IPS-20b (cell line): Measurements from ENCODE around the gene ANKS1A.
"Not testable (repeated sequence)": the region's sequence is repeated elsewhere in the genome, so short reads cannot be mapped to it uniquely, and the experiment has no call there.

Source experiments
- H3K27ac ChIP-seq: one replicate; pipeline ENCODE4 v1.5.1; 2013; ENCODE audit warnings: low read length
- H3K27me3 ChIP-seq: 2 replicates; pipeline ENCODE4 v1.6.1; 2013; ENCODE audit warnings: mild to moderate bottlenecking, low read length, inconsistent platforms; ENCODE audit not compliant: insufficient read depth
- H3K36me3 ChIP-seq: 2 replicates; pipeline ENCODE4 v1.6.1; 2013; ENCODE audit warnings: low read depth, mild to moderate bottlenecking, inconsistent platforms, low read length, moderate library complexity; ENCODE audit not compliant: insufficient read depth
- H3K4me1 ChIP-seq: 2 replicates; pipeline ENCODE4 v1.6.1; 2013; ENCODE audit warnings: mild to moderate bottlenecking, control low read depth, inconsistent platforms, low read length, moderate library complexity; ENCODE audit not compliant: insufficient read depth
- H3K4me3 ChIP-seq: 2 replicates; pipeline ENCODE4 v1.5.1; 2013; ENCODE audit warnings: mild to moderate bottlenecking, low read length, inconsistent platforms
- H3K9ac ChIP-seq: 2 replicates; pipeline ENCODE4 v1.6.1; 2013; ENCODE audit warnings: low read depth, mild to moderate bottlenecking, inconsistent platforms, low read length, moderate library complexity
- H3K9me3 ChIP-seq: 2 replicates; pipeline ENCODE4 v1.6.1; 2013; ENCODE audit warnings: mild to moderate bottlenecking, low read depth, low read length, inconsistent platforms; ENCODE audit not compliant: insufficient read depth

The ANKS1A gene

GRCh38 chr6:34888874-34889555, at the start of gene ANKS1A:
Gene ANKS1A (plus strand): TSS chr6:34889255. CDS start chr6:34889403, 148 bp downstream.
- Histone ChIP-seq H3K4me3 (peak within 1 kb of the TSS; percentile 99), H3K27me3 (no peaks in the 10 kb centered on the region), H3K27ac (peak within 1 kb of the TSS; percentile 42), H3K36me3 (peaks cover 6% of the 10 kb centered on the region; the same call in 1 of the 2 replicates), H3K9me3 (no peaks in the 10 kb centered on the region), H3K9ac (peak within 1 kb of the TSS; percentile 94; the same call in 1 of the 2 replicates), H3K4me1 (0 out of 2 replicates have a peak, but pooled peaks cover 3% of the 10 kb centered on the region)

- H3K36me3 ChIP-seq, result peaks cover 31% of the 10 kb centered on the region
- no peaks in the 10 kb centered on the region for H3K4me1 ChIP-seq
- no peaks in the 10 kb centered on the region for H3K9me3 ChIP-seq
- H3K9ac ChIP-seq, result no peak overlapping the region
- no peaks in the 10 kb centered on the region for H3K27me3 ChIP-seq
- no peak overlapping the region for H3K4me3 ChIP-seq
- H3K27ac ChIP-seq, result no peak overlapping the region
Measured at GRCh38 chr6:34839666-34840352, 49.2 kb upstream of the ANKS1A start.

GRCh38 chr6:34849066-34849465, 40.0 kb upstream of the ANKS1A start:
- not testable (repeated sequence) for H3K36me3 ChIP-seq, H3K9me3 ChIP-seq, H3K4me1 ChIP-seq, H3K27ac ChIP-seq, H3K9ac ChIP-seq, H3K4me3 ChIP-seq, H3K27me3 ChIP-seq

GRCh38 chr6:34851361-34851760, 37.7 kb upstream of the ANKS1A start:
- Histone ChIP-seq H3K27ac (no peak overlapping the region), H3K4me1 (peaks cover 3% of the 10 kb centered on the region; the same call in 1 of the 2 replicates), H3K4me3 (no peak overlapping the region), H3K27me3 (no peaks in the 10 kb centered on the region), H3K9ac (no peak overlapping the region), H3K36me3 (peaks cover 8% of the 10 kb centered on the region), H3K9me3 (no peaks in the 10 kb centered on the region)

GRCh38 chr6:34852406-34853085, 36.5 kb upstream of the ANKS1A start:
- H3K27me3 ChIP-seq, result no peaks in the 10 kb centered on the region
- no peak overlapping the region for H3K27ac ChIP-seq
- H3K4me3 ChIP-seq, result no peak overlapping the region
- peaks cover 3% of the 10 kb centered on the region; the same call in 1 of the 2 replicates for H3K4me1 ChIP-seq
- peaks cover 20% of the 10 kb centered on the region for H3K36me3 ChIP-seq
- no peak overlapping the region for H3K9ac ChIP-seq
- H3K9me3 ChIP-seq, result no peaks in the 10 kb centered on the region

- H3K36me3 ChIP-seq, result peaks cover 48% of the 10 kb centered on the region
- H3K9me3 ChIP-seq, result no peaks in the 10 kb centered on the region
- peaks cover 3% of the 10 kb centered on the region; the same call in 1 of the 2 replicates for H3K4me1 ChIP-seq
- H3K27ac ChIP-seq, result no peak overlapping the region
- H3K4me3 ChIP-seq, result no peak overlapping the region
- H3K9ac ChIP-seq, result no peak overlapping the region
- no peaks in the 10 kb centered on the region for H3K27me3 ChIP-seq
Measured at GRCh38 chr6:34855463-34855862, 33.6 kb upstream of the ANKS1A start.

GRCh38 chr6:34858681-34859080, 30.4 kb upstream of the ANKS1A start:
- Histone ChIP-seq H3K9me3 (no peaks in the 10 kb centered on the region), H3K4me1 (no peaks in the 10 kb centered on the region), H3K4me3 (no peak overlapping the region), H3K36me3 (peaks cover 63% of the 10 kb centered on the region), H3K9ac (no peak overlapping the region), H3K27me3 (no peaks in the 10 kb centered on the region), H3K27ac (no peak overlapping the region)

GRCh38 chr6:34859951-34860350, 29.1 kb upstream of the ANKS1A start:
- Histone ChIP-seq H3K9ac (no peak overlapping the region), H3K36me3 (peaks cover 71% of the 10 kb centered on the region)

GRCh38 chr6:34860776-34861175, 28.3 kb upstream of the ANKS1A start:
- no peak overlapping the region for H3K9ac ChIP-seq
- no peak overlapping the region for H3K4me3 ChIP-seq
- no peak overlapping the region for H3K27ac ChIP-seq
- H3K9me3 ChIP-seq, result no peaks in the 10 kb centered on the region
- no peaks in the 10 kb centered on the region for H3K4me1 ChIP-seq
- H3K36me3 ChIP-seq, result peaks cover 75% of the 10 kb centered on the region
- no peaks in the 10 kb centered on the region for H3K27me3 ChIP-seq

More at GRCh38 chr6:34859951-34860350, 29.1 kb upstream of the ANKS1A start:
- no peaks in the 10 kb centered on the region for H3K9me3 ChIP-seq
- no peak overlapping the region for H3K27ac ChIP-seq
- no peaks in the 10 kb centered on the region for H3K4me1 ChIP-seq
- H3K27me3 ChIP-seq, result no peaks in the 10 kb centered on the region
- no peak overlapping the region for H3K4me3 ChIP-seq

GRCh38 chr6:34864007-34864406, 25.0 kb upstream of the ANKS1A start:
- H3K9me3 ChIP-seq, result no peaks in the 10 kb centered on the region
- H3K9ac ChIP-seq, result no peak overlapping the region
- H3K27ac ChIP-seq, result no peak overlapping the region
- H3K36me3 ChIP-seq, result peaks cover 57% of the 10 kb centered on the region
- H3K4me3 ChIP-seq, result no peak overlapping the region
- no peaks in the 10 kb centered on the region for H3K27me3 ChIP-seq
- H3K4me1 ChIP-seq, result no peaks in the 10 kb centered on the region

- H3K27me3 ChIP-seq, result no peaks in the 10 kb centered on the region
- no peaks in the 10 kb centered on the region for H3K9me3 ChIP-seq
- H3K4me1 ChIP-seq, result no peaks in the 10 kb centered on the region
- H3K9ac ChIP-seq, result no peak overlapping the region
- peaks cover 55% of the 10 kb centered on the region for H3K36me3 ChIP-seq
- no peak overlapping the region for H3K27ac ChIP-seq
- H3K4me3 ChIP-seq, result no peak overlapping the region
Measured at GRCh38 chr6:34865107-34865506, 23.9 kb upstream of the ANKS1A start.
